CD1c-positive myeloid dendritic cell (primary cell): ENCODE data around the gene FLACC1.

Experiments
- DNase-seq: peaks from one replicate; pipeline ENCODE4 v3.0.0-alpha.2; 2016; ENCODE audit errors: extremely low spot score

Gene FLACC1

GRCh38 chr2:201255408-201256033, 101.6 kb downstream of the FLACC1 start:
- no peak for DNase-seq

DNA sequence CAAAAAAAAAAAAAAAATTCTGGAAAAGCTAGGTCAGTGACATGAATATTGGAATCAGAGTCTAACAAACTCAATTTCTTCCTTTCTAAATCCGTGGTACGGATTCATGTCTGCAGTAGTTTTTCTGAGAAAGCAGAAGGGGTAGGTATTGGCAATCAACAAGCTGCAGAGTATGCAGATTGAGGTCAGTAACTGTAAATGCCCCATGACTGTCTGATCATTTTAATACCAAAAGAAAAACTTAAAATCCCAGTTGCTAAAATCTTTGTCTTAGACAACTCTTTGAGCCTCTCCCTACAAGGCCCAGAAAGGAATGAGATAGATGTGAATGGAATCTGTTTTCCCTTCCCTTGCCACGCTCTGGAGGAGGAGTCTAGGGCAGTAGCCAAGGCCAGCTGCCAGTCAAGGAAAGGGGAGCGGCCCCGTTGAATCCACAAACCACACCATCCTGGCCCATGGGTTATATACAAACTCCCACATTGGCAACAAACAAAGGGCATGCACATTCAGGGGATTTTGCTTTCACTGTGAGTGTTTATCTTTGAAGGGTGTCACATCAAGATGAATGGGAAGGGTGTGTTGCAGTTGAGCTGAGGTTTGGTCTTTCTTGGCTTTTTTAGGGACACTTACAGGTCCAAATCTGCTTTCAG, 102.9 kb downstream of the FLACC1 start:
- no peak for DNase-seq

DNA sequence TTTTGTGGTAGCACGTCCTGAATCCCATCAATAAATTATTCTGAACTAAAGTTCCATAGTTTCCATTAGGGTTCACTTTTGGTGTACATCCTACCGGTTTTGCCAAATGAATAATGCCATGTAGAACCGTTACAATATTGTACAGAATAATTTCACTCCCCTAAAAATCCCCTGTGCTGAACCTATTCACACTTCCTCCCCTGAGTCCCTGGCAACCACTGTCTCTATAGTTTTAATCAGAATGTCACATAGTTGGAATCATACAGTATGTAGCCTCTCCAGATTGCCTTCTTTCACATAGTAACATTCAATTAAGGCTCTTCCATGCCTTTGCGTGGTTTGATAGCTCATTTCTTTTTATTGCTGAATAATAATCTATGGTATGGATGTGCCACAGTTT, 106.4 kb downstream of the FLACC1 start:
- DNase-seq, result no peak

- no peak for DNase-seq
Measured at GRCh38 chr2:201249889-201250288, 107.3 kb downstream of the FLACC1 start.

GRCh38 chr2:201248288-201248844, 108.8 kb downstream of the FLACC1 start:
- DNase-seq, result no peak

DNA sequence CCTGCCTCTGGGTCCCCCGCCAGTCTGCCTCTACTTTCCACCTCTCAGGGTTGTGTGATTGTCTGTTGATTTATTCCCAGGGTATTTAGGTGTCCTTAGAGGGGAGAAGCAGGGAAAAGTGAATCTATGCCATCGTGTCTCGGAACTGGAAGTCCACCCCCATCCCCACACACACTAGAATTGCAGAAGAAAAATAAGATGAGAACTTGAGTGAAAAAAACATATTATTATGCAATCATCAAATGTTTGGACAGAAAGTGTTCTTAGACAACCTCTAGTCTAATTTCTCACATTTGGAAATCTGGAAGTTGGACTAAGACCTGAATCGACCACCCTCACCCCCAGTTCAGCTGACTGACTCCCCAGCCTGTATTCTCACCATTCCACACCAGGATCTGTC, 110.9 kb downstream of the FLACC1 start:
- DNase-seq, result peak; percentile 50

GRCh38 chr2:201244829-201245228, 112.3 kb downstream of the FLACC1 start:
- DNase-seq, result no peak

DNA sequence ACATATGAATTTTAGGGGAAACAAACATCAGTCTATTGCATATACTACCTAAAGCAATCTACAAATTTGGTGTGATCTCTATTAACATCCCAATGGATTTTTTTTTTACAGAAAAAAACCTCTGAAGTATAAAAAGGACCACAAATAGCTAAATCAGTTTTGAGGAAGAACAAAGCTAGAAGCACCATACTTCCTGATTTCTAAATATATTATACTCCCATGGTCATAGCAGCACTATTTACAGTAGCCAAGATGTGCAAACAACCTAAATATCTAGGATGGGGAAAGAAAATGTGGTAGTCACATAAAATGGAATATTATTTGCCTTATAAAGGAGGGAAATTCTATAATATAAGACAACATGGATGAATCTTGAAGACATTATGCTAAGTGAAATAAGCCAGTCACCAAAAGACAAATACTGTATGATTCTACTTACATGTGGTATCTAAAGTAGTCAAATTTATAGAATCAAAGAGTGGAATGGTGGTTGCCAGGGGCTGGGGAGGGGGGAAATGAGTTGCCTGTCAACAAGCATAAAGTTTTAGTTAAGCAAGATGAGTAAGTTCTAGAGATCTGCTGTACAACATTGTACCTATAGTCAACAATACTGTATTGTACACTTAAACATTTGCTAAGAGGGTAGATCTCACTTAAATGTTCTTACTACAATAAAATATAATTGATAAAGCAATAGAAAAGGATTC, 114.4 kb downstream of the FLACC1 start:
- DNase-seq, result peak; percentile 43

DNA sequence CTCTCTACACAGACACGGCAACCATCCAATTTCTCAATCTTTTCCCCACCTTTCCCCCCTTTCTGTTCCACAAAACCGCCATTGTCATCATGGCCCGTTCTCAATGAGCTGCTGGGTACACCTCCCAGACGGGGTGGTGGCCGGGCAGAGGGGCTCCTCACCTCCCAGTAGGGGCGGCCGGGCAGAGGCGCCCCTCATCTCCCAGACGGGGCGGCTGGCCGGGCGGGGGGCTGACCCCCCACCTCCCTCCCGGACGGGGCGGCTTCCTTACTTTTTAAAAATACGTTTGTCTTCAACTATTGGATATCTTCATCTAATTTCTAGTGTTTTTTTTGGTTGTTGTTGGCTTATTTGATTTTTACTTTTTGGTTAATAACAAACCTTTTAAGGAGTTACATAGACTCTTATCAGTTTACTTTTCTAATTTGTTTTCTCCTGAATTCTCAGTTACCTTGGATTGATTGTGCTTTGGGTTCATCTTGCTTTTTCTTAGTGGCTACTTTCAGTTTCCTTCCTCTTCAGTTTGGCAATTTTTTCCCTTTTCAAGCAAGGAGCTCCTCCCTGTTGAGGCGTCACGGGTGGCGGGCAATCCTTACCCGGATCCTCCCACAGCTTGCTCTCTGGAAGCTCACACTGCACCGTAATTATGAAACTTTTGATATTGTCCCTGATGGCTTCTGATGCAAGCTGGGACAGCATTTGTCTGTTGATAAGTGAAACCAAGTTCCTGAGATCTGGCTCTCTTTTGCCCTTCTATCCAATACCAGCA, 117.8 kb downstream of the FLACC1 start:
- peak; percentile 93 for DNase-seq
